ENCODE measurements around the gene FOXA3. TPM values are rescaled to one million over a fixed set of nuclear protein-coding genes. Genes with fewer than 3 reads are reported as not detected.
A peak's percentile ranks its signal among the peaks of the same experiment; 100 is the strongest.

FOXA3 gene
- total and polyA plus RNA-seq, 2 donors (not counting 3 experiments of a cell fraction or from before 2014, with no cell fraction given), result 0.06 TPM; not detected in 1

GRCh38 chr19:45885556-45886426 is 21.7 kb downstream of the FOXA3 start, which contains the start of gene IRF2BP1:
Gene IRF2BP1 (minus strand): TSS chr19:45886141. CDS start chr19:45885774, 367 bp downstream.
- CTCF ChIA-PET, result interaction anchor here (0.6 to 3.3 kb wide), 11 partner anchors 10 to 401 kb away, joined by 3 to 21 read pairs (median 3); partner anchors contain the start of genes FOXA3 and SYMPK
- FAIRE-seq, result no peak
- H3K9ac ChIP-seq (replicated peaks; ENCODE audit: extremely low read depth, insufficient read depth, low read length), result peak within 1 kb of the TSS; percentile 81
- TF ChIP-seq POLR2AphosphoS5 (IDR thresholded peaks at IDR 0.05; ENCODE audit: insufficient read depth, low read depth, low read length) (peak; percentile 28), POLR2A (IDR thresholded peaks at IDR 0.05; ENCODE audit: low read depth, low read length) (no peak)
- no peaks in the 10 kb centered on the region for H3K9me3 ChIP-seq (replicated peaks; ENCODE audit: control insufficient read depth, insufficient read depth, low read length)
- H2AFZ ChIP-seq (ENCODE audit: low read depth, low read length), result peak within 1 kb of the TSS; percentile 80
- POLR2A ChIA-PET, result interaction anchor here (0.6 to 1.4 kb wide), 5 partner anchors 14 to 124 kb away, joined by 3 to 6 read pairs (median 3); partner anchors contain the start of gene MYPOP
- H3K4me1 ChIP-seq (ENCODE audit: control insufficient read depth, extremely low read depth, insufficient read depth, low read length), result peaks cover 10% of the 10 kb centered on the region
- no peaks in the 10 kb centered on the region for H3K9me1 ChIP-seq (replicated peaks; ENCODE audit: control insufficient read depth, extremely low read depth, insufficient read depth, low read length)
- intact Hi-C loops (cut with micrococcal nuclease) (loop anchor here (1.0 kb wide), 1 partner anchor 17 kb away; the partner anchor contains the start of gene MYPOP), dilution Hi-C loops (cut with MboI; ENCODE audit: extremely low pct_ligation_motif_present, low sequenced_read_pairs) (no loop called here)
- H3K36me3 ChIP-seq (ENCODE audit: control insufficient read depth in 2 of 2, extremely low read depth in 1 of 2, insufficient read depth in 2 of 2, low read length in 2 of 2), result no peaks in the 10 kb centered on the region
- peak within 1 kb of the TSS; percentile 48 to 94 (median 57) for H3K4me3 ChIP-seq (replicated peaks in 1 of 3; ENCODE audit: insufficient read depth in 1 of 3, low read depth in 1 of 3, low read length in 3 of 3)
- DNase-seq (ENCODE audit: low read depth, low spot score), result peak; percentile 89
- peaks cover 3% of the 10 kb centered on the region for H3K79me2 ChIP-seq (ENCODE audit: control insufficient read depth, insufficient read depth, low read length)
- no peaks in the 10 kb centered on the region for H3K27me3 ChIP-seq (ENCODE audit: control insufficient read depth in 2 of 2, insufficient read depth in 2 of 2, low read length in 2 of 2)
- no TSS peak for BruUV-seq (replicated peaks)
- no peaks in the 10 kb centered on the region for H4K20me1 ChIP-seq (replicated peaks; ENCODE audit: control insufficient read depth, extremely low read depth, insufficient read depth, low read length)
- H3K27ac ChIP-seq (ENCODE audit: insufficient read depth, low read depth, low read length), result peak within 1 kb of the TSS; percentile 80
- H3K4me2 ChIP-seq (ENCODE audit: insufficient read depth, low read length), result peak within 1 kb of the TSS; percentile 74

GRCh38 chr19:45886427-45887199 is 22.5 kb downstream of the FOXA3 start:
- TF ChIP-seq POLR2AphosphoS5 (IDR thresholded peaks at IDR 0.05; ENCODE audit: insufficient read depth, low read depth, low read length), result peak; percentile 60
- peak; percentile 83 for TF ChIP-seq POLR2A (IDR thresholded peaks at IDR 0.05; ENCODE audit: low read depth, low read length)
- no peak for TF ChIP-seq MAX (IDR thresholded peaks at IDR 0.05; ENCODE audit: insufficient read depth, insufficient read length)
- TF ChIP-seq FOS (IDR thresholded peaks at IDR 0.05; ENCODE audit: borderline replicate concordance, insufficient read depth, low read length), result no peak
- Histone ChIP-seq H3K27me3 (ENCODE audit: control insufficient read depth in 2 of 2, insufficient read depth in 2 of 2, low read length in 2 of 2) (no peaks in the 10 kb centered on the region), H2AFZ (ENCODE audit: low read depth, low read length) (peak overlapping the region; percentile 80), H3K9me3 (replicated peaks; ENCODE audit: control insufficient read depth, insufficient read depth, low read length) (no peaks in the 10 kb centered on the region), H4K20me1 (replicated peaks; ENCODE audit: control insufficient read depth, extremely low read depth, insufficient read depth, low read length) (no peaks in the 10 kb centered on the region), H3K9ac (replicated peaks; ENCODE audit: extremely low read depth, insufficient read depth, low read length) (peak overlapping the region; percentile 81), H3K27ac (ENCODE audit: insufficient read depth, low read depth, low read length) (peak overlapping the region; percentile 80), H3K4me1 (ENCODE audit: control insufficient read depth, extremely low read depth, insufficient read depth, low read length) (peaks cover 10% of the 10 kb centered on the region), H3K36me3 (ENCODE audit: control insufficient read depth in 2 of 2, extremely low read depth in 1 of 2, insufficient read depth in 2 of 2, low read length in 2 of 2) (no peaks in the 10 kb centered on the region), H3K9me1 (replicated peaks; ENCODE audit: control insufficient read depth, extremely low read depth, insufficient read depth, low read length) (no peaks in the 10 kb centered on the region), H3K79me2 (ENCODE audit: control insufficient read depth, insufficient read depth, low read length) (peaks cover 3% of the 10 kb centered on the region), H3K4me2 (ENCODE audit: insufficient read depth, low read length) (peak overlapping the region; percentile 74), H3K4me3 (replicated peaks in 1 of 3; ENCODE audit: insufficient read depth in 1 of 3, low read depth in 1 of 3, low read length in 3 of 3) (peak overlapping the region; percentile 48 to 94 (median 57))
- BruUV-seq (replicated peaks), result no TSS peak
- POLR2A ChIA-PET, result interaction anchor here (0.6 to 1.4 kb wide), 6 partner anchors 15 to 124 kb away, joined by 3 to 6 read pairs (median 3); partner anchors contain the start of genes FOXA3 and MYPOP
- CTCF ChIA-PET, result interaction anchor here (0.6 to 3.3 kb wide), 9 partner anchors 11 to 401 kb away, joined by 3 to 21 read pairs (median 3); partner anchors contain the start of genes FOXA3 and SYMPK
- DNase-seq (ENCODE audit: low read depth, low spot score) (peak; percentile 92), FAIRE-seq (peak; percentile 96)
- intact Hi-C loops (cut with micrococcal nuclease), result loop anchor here (1.0 kb wide), 2 partner anchors 16 to 41 kb away; partner anchors contain the start of gene MYPOP
- dilution Hi-C loops (cut with MboI; ENCODE audit: extremely low pct_ligation_motif_present, low sequenced_read_pairs), result no loop called here
